BLaER1 treated with 17β-estradiol and CSF1 and Interleukin-3, amounts not matched to agents 10 nM and 100 nM (cell line): ENCODE results near the gene PRR9.
"Not testable (repeated sequence)": the region's sequence is repeated elsewhere in the genome, so short reads cannot be mapped to it uniquely, and the experiment has no call there.

Experiments used
- H3K27ac ChIP-seq, 11 experiments: shearing (Covaris generic); formaldehyde crosslinking; 2 replicates each; pipeline ENCODE4 v1.8.1; 2022
- H3K27me3 ChIP-seq, 11 experiments: shearing (Covaris generic); formaldehyde crosslinking; 2 replicates each; pipeline ENCODE4 v1.8.1; 2022
- H3K36me3 ChIP-seq, 11 experiments: shearing (Covaris generic); formaldehyde crosslinking; 2 replicates each; pipeline ENCODE4 v1.8.1; 2022
- H3K4me1 ChIP-seq, 10 experiments: shearing (Covaris generic); formaldehyde crosslinking; 2 replicates each; pipeline ENCODE4 v1.8.1; 2022
- H3K4me2 ChIP-seq, 11 experiments: shearing (Covaris generic); formaldehyde crosslinking; 2 replicates each; pipeline ENCODE4 v1.8.1; 2022
- H3K4me3 ChIP-seq, 10 experiments: shearing (Covaris generic); formaldehyde crosslinking; 2 replicates each; pipeline ENCODE4 v1.8.1; 2022
- H3K9ac ChIP-seq, 11 experiments: shearing (Covaris generic); formaldehyde crosslinking; 2 replicates each; pipeline ENCODE4 v1.8.1; 2022
- H3K9me3 ChIP-seq, 11 experiments: shearing (Covaris generic); formaldehyde crosslinking; replicated peaks in 1 of 11; 2 replicates each; pipeline ENCODE4 v1.8.1; 2022
- H4K20me1 ChIP-seq, 11 experiments: shearing (Covaris generic); formaldehyde crosslinking; 2 replicates each; pipeline ENCODE4 v1.8.1; 2022
- Cebpa-rat ChIP-seq, 11 experiments: shearing (Covaris generic); IDR thresholded peaks; 2 replicates each; pipeline ENCODE4 v1.8.1; 2022

The PRR9 gene

GRCh38 chr1:153195216-153195615, 22.2 kb upstream of the PRR9 start:
- TF ChIP-seq Cebpa-rat (IDR thresholded peaks at IDR 0.05) = no peak
- Histone ChIP-seq H3K4me2 (no peak overlapping the region), H3K4me1 (peaks cover 0 to 2% (median 0%) of the 10 kb centered on the region in 10 experiments; a peak in 1 of 20 replicates), H4K20me1 (no peaks in the 10 kb centered on the region), H3K27me3 (no peaks in the 10 kb centered on the region; a peak in 1 of 22 replicates), H3K36me3 (no peaks in the 10 kb centered on the region), H3K4me3 (no peak overlapping the region), H3K27ac (no peak overlapping the region), H3K9ac (no peak overlapping the region), H3K9me3 (no peaks in the 10 kb centered on the region)

DNA sequence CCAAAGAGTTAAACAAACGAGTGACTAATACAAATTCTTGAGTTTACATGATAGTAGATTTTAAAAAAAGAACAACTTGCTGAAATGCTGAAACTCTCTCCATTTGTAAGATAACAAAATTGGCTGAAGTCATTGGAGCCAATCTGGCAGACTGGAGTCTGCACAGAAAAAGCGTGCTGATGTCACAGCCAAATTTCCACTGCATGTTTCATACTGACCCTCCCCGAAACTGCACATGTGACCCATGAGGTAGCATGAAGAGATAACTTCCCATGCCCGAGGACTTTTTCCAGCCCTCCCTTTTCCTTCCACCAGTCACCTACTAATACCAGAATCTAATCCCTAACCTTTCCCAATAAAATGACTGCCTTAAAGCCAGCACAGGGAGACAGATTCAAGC, 15.4 kb upstream of the PRR9 start:
- no peaks in the 10 kb centered on the region for H4K20me1 ChIP-seq
- H3K27ac ChIP-seq = no peak overlapping the region
- no peaks in the 10 kb centered on the region for H3K27me3 ChIP-seq
- H3K9ac ChIP-seq = no peak overlapping the region
- H3K4me1 ChIP-seq = no peaks in the 10 kb centered on the region
- TF ChIP-seq Cebpa-rat (IDR thresholded peaks at IDR 0.05) = no peak
- no peaks in the 10 kb centered on the region for H3K9me3 ChIP-seq
- no peak overlapping the region for H3K4me2 ChIP-seq
- no peak overlapping the region for H3K4me3 ChIP-seq
- no peaks in the 10 kb centered on the region for H3K36me3 ChIP-seq

- Histone ChIP-seq H3K4me1 (no peaks in the 10 kb centered on the region), H3K27me3 (no peaks in the 10 kb centered on the region), H4K20me1 (no peaks in the 10 kb centered on the region), H3K27ac (no peak within 1 kb of the TSS), H3K4me3 (no peak within 1 kb of the TSS), H3K4me2 (no peak within 1 kb of the TSS), H3K9ac (no peak within 1 kb of the TSS), H3K9me3 (no peaks in the 10 kb centered on the region), H3K36me3 (no peaks in the 10 kb centered on the region)
- TF ChIP-seq Cebpa-rat (IDR thresholded peaks at IDR 0.05) = no peak
Measured at GRCh38 chr1:153203130-153203529, 14.3 kb upstream of the PRR9 start, which contains the start of gene LELP1. Gene LELP1 (plus strand): TSS chr1:153203430. CDS start chr1:153204708, 1,278 bp downstream.

DNA sequence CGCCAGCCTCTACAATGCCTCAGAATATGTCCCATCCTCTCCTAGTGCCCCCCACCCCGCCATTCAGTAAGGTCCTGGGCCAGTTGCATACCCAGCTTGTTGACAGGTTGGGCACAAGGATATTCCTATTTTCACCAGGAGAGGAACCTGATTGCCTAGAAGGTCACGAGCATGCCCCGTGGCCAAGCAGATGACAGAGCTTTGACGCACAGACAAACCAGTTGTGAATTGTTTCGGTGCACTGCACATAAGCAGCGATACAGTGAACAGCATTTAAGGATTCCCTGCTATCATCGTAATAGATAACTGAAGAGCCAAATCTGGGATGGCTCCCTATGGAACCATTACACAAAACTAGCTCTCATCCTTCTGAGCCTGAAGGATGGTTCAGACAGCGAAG, 10.8 kb upstream of the PRR9 start:
- Histone ChIP-seq H3K4me3 (no peak overlapping the region), H4K20me1 (no peaks in the 10 kb centered on the region), H3K27me3 (no peaks in the 10 kb centered on the region), H3K4me2 (no peak overlapping the region), H3K9ac (no peak overlapping the region), H3K9me3 (no peaks in the 10 kb centered on the region), H3K4me1 (peaks cover 0 to 19% (median 10%) of the 10 kb centered on the region in 10 experiments; a peak in 16 of 20 replicates), H3K27ac (no peak overlapping the region), H3K36me3 (no peaks in the 10 kb centered on the region)
- TF ChIP-seq Cebpa-rat (IDR thresholded peaks at IDR 0.05) = no peak

- TF ChIP-seq Cebpa-rat (IDR thresholded peaks at IDR 0.05) = no peak
- Histone ChIP-seq H3K4me3 (no peak overlapping the region), H3K27ac (no peak overlapping the region), H3K4me2 (peak overlapping the region in 3 of 11 experiments; percentile 17 to 52 (median 37); a peak in 3 of 22 replicates), H3K27me3 (no peaks in the 10 kb centered on the region), H3K9ac (no peak overlapping the region), H3K36me3 (no peaks in the 10 kb centered on the region), H3K9me3 (no peaks in the 10 kb centered on the region), H3K4me1 (peaks cover 0 to 19% (median 10%) of the 10 kb centered on the region in 10 experiments; a peak in 16 of 20 replicates), H4K20me1 (no peaks in the 10 kb centered on the region)
Measured at GRCh38 chr1:153210206-153210605, 7.2 kb upstream of the PRR9 start.

DNA sequence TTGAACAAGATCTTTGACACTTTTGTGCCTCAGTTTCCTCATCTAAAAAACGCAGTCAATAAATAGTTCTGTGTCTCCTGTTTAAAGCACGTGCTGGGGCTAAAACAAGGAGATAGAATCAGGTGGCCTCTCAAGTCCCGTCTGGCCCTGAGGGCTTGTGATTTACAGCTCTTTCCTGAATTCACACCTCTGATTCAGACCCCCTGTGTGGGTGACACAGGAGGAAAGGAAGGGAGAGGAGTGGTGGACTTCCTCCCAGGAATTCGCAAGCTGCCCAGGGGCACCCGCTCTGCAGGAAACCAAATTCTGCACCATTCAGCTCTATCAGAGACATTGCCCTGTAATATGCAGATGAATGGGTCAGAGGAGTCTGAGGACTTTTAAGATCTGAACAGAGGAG, 5.2 kb upstream of the PRR9 start:
- Histone ChIP-seq H3K36me3 (no peaks in the 10 kb centered on the region), H3K9me3 (no peaks in the 10 kb centered on the region), H4K20me1 (no peaks in the 10 kb centered on the region), H3K4me2 (no peak overlapping the region), H3K27me3 (no peaks in the 10 kb centered on the region), H3K4me1 (peaks cover 0 to 24% (median 11%) of the 10 kb centered on the region in 10 experiments; a peak in 16 of 20 replicates), H3K4me3 (no peak overlapping the region), H3K9ac (no peak overlapping the region), H3K27ac (no peak overlapping the region)
- TF ChIP-seq Cebpa-rat (IDR thresholded peaks at IDR 0.05) = no peak

DNA sequence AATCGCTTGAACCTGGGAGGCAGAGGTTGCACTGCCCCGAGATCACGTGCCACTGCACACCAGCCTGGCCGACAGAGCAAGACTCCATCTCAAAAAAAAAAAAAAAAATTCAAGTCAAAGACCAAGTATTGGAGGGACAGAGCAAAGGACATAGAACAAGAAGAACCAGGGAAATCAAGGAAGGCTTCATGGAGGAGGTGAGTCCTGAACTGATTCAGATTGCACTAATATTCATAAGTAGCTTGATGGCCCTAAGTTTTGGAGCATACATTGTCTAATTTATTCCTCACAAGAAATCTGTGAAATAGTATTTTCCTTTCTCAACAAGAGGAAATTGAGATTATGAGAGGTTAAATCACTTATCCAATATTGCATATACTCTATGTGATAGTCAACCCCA, 3.9 kb upstream of the PRR9 start:
- no peaks in the 10 kb centered on the region for H3K27me3 ChIP-seq
- H3K36me3 ChIP-seq = no peaks in the 10 kb centered on the region
- no peak overlapping the region for H3K9ac ChIP-seq
- H3K9me3 ChIP-seq = no peaks in the 10 kb centered on the region
- no peaks in the 10 kb centered on the region for H4K20me1 ChIP-seq
- peaks cover 0 to 25% (median 12%) of the 10 kb centered on the region in 10 experiments; a peak in 16 of 20 replicates for H3K4me1 ChIP-seq
- H3K27ac ChIP-seq = no peak overlapping the region
- H3K4me2 ChIP-seq = no peak overlapping the region
- H3K4me3 ChIP-seq = no peak overlapping the region
- TF ChIP-seq Cebpa-rat (IDR thresholded peaks at IDR 0.05) = no peak

- H4K20me1 ChIP-seq = no peaks in the 10 kb centered on the region
- no peaks in the 10 kb centered on the region for H3K9me3 ChIP-seq
- TF ChIP-seq Cebpa-rat (IDR thresholded peaks at IDR 0.05) = no peak
- no peaks in the 10 kb centered on the region for H3K36me3 ChIP-seq
- H3K4me1 ChIP-seq = peaks cover 0 to 29% (median 17%) of the 10 kb centered on the region in 10 experiments; a peak in 13 of 20 replicates
- no peak overlapping the region for H3K4me2 ChIP-seq
- no peaks in the 10 kb centered on the region for H3K27me3 ChIP-seq
- no peak overlapping the region for H3K9ac ChIP-seq
- no peak overlapping the region for H3K4me3 ChIP-seq
- no peak overlapping the region for H3K27ac ChIP-seq
Measured at GRCh38 chr1:153217744-153218416, 496 bp downstream of the PRR9 start.

DNA sequence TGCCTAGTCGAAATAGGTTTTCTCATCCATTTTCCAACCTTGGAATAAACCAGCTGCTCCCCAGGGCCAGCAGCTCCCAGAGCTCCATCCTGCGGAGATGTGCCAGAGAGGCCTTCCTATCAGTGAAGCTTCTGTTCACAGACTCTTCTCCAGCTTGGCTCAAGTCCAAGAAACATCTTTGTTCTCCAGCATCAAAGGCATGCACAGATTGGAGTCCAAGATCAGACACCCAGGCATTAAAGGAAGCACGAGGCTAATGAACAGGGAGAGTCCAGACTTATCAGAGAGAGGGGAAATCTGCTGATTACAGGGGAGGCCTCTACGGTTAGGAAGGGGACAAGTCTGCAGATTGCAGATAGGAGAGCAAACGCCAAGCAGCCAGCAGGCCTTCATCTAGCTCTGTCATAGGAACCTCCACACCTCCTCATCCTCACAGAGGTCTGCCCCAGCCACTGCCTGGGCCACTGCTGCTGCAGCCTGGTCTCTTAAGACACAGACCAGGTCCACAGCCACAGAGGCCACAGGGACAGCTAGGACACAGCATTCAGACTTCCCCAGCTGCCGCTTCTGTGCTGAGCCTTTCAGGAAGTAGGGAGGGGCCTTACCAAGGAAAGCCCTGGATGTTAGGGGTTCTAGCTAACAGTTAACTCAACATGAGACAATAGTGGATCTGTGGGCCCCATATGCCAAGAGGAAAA, 3.4 kb downstream of the PRR9 start:
- H4K20me1 ChIP-seq = no peaks in the 10 kb centered on the region
- H3K4me2 ChIP-seq = peak overlapping the region in 8 of 11 experiments; percentile 13 to 63 (median 30); a peak in 13 of 22 replicates
- no peaks in the 10 kb centered on the region for H3K9me3 ChIP-seq
- H3K36me3 ChIP-seq = no peaks in the 10 kb centered on the region
- H3K9ac ChIP-seq = no peak overlapping the region
- H3K27ac ChIP-seq = no peak overlapping the region
- no peaks in the 10 kb centered on the region for H3K27me3 ChIP-seq
- no peak overlapping the region for H3K4me3 ChIP-seq
- peaks cover 0 to 30% (median 17%) of the 10 kb centered on the region in 10 experiments; a peak in 13 of 20 replicates for H3K4me1 ChIP-seq
- no peak for TF ChIP-seq Cebpa-rat (IDR thresholded peaks at IDR 0.05)

DNA sequence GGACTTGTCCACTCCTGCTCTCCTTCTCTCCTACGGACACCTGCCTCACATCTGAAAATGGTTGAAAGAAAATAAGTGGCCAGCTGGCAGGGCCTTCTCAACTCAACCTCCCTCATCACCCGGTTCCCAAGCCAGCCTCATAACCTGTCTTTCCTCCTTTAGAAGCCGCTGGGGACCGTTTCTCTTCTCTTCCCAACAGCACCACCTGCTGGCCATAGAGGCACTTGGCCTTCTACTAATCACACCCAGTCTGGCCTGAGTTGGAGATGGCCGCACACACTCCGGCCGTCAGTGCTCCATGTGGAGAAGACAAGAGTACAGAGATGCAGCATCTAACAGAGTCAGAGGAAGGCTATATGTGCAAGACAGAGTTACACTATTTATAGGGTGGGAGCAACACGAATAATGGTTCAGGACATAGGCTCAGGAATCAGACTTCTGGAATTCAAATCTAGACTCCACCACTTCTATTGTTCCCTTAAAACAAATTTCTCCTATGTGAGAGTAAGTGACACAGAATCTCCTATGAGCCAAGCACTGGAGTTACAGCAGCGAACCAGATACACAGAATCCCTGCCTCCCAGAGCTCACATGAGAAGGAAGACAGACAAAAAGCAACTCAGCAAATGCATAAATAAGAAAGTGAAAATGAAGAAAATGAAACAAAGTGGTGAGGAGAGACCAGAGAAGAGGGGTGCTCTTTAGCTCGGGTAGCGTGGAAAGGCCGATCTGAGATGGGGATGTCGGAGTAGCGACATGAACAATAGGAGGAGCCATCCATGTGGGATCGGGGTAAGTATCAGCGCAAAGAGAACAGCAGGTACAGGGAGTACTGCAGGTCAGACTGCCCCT, 5.9 kb downstream of the PRR9 start:
- Histone ChIP-seq H3K4me2 (peak overlapping the region in 1 of 11 experiments; percentile 26; a peak in 1 of 22 replicates), H3K4me1 (peaks cover 0 to 24% (median 14%) of the 10 kb centered on the region in 10 experiments; a peak in 12 of 20 replicates)
- H3K27me3 ChIP-seq, H3K27ac ChIP-seq, H3K9ac ChIP-seq, H3K36me3 ChIP-seq, H3K4me3 ChIP-seq, H4K20me1 ChIP-seq, H3K9me3 ChIP-seq: not testable (repeated sequence)
